GM12873 (cell line): Measurements from ENCODE around the gene TNFSF13.

Source experiments
- TF ChIP-seq, protein P1 (sequence below): IDR thresholded peaks from 2 replicates; pipeline ENCODE4 v1.5.1; 2012; ENCODE audit warnings: low read depth, mild to moderate bottlenecking, moderate library complexity, low read length, control low read depth; ENCODE audit not compliant: insufficient read depth; ENCODE audit errors: missing control alignments

The TNFSF13 gene

DNA sequence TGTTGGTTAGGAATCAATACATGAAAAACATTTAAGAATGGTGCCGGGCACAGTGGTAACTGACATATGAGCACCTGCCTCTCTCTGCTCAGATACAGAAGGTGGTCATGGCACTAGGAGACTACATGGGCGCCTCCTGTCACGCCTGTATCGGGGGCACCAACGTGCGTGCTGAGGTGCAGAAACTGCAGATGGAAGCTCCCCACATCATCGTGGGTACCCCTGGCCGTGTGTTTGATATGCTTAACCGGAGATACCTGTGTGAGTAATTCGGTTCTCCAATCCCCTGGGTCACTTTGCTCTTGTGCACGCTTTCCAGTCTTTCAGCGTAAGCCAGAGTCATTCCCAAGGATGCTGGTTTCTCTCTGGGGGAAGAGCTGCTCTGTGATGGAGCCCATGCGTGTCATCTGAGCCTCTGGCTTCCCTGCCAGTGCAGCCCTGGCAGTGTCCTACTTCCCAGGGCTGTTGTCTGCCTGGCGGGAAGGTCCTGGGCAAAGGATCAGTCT lies 17.9 kb downstream of the TNFSF13 start:
- TF ChIP-seq, protein P1, sequence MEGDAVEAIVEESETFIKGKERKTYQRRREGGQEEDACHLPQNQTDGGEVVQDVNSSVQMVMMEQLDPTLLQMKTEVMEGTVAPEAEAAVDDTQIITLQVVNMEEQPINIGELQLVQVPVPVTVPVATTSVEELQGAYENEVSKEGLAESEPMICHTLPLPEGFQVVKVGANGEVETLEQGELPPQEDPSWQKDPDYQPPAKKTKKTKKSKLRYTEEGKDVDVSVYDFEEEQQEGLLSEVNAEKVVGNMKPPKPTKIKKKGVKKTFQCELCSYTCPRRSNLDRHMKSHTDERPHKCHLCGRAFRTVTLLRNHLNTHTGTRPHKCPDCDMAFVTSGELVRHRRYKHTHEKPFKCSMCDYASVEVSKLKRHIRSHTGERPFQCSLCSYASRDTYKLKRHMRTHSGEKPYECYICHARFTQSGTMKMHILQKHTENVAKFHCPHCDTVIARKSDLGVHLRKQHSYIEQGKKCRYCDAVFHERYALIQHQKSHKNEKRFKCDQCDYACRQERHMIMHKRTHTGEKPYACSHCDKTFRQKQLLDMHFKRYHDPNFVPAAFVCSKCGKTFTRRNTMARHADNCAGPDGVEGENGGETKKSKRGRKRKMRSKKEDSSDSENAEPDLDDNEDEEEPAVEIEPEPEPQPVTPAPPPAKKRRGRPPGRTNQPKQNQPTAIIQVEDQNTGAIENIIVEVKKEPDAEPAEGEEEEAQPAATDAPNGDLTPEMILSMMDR: no peak

DNA sequence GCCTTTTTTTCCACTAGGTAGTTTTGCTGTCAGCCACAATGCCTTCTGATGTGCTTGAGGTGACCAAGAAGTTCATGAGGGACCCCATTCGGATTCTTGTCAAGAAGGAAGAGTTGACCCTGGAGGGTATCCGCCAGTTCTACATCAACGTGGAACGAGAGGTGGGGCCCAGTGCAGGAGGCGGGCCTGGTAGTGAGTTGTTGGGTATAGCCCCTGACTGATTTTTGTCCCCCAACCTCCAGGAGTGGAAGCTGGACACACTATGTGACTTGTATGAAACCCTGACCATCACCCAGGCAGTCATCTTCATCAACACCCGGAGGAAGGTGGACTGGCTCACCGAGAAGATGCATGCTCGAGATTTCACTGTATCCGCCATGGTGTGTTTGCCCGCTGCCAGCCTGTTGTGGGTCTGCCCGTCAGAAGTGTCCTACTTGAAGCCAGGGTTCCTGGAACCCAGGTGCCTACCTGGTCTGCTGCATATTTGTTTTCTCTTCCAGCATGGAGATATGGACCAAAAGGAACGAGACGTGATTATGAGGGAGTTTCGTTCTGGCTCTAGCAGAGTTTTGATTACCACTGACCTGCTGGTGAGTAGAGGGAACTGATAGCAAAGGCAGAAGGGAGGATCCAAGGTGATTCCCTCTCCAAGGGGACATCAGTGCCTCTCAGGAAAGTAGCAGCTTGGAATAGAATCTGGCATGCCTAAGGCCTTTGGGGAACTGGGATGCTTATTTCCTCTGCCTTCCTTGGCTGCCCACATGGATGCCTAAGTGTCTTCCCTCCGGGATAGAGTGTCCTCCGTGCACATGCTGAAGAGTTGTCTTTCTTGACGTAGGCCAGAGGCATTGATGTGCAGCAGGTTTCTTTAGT lies 19.0 kb downstream of the TNFSF13 start:
- TF ChIP-seq, protein P1: no peak

DNA sequence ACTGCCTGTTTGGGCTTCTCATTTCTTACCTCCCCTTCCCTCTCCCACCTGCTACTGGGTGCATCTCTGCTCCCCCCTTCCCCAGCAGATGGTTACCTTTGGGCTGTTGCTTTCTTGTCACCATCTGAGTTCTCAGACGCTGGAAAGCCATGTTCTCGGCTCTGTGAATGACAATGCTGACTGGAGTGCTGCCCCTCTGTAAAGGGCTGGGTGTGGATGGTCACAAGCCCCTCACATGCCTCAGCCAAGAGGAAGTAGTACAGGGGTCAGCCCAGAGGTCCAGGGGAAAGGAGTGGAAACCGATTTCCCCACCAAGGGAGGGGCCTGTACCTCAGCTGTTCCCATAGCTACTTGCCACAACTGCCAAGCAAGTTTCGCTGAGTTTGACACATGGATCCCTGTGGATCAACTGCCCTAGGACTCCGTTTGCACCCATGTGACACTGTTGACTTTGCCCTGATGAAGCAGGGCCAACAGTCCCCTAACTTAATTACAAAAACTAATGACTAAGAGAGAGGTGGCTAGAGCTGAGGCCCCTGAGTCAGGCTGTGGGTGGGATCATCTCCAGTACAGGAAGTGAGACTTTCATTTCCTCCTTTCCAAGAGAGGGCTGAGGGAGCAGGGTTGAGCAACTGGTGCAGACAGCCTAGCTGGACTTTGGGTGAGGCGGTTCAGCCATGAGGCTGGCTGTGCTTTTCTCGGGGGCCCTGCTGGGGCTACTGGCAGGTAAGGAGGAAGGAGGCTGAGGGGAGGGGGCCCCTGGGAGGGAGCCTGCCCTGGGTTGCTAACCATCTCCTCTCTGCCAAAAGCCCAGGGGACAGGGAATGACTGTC lies 20.7 kb downstream of the TNFSF13 start, which contains the start of gene CD68:
TSS of gene CD68 (plus strand) at position 638 of the 833 bp plus-strand sequence. CDS start at position 678, 40 bp downstream.
- TF ChIP-seq, protein P1: no peak

DNA sequence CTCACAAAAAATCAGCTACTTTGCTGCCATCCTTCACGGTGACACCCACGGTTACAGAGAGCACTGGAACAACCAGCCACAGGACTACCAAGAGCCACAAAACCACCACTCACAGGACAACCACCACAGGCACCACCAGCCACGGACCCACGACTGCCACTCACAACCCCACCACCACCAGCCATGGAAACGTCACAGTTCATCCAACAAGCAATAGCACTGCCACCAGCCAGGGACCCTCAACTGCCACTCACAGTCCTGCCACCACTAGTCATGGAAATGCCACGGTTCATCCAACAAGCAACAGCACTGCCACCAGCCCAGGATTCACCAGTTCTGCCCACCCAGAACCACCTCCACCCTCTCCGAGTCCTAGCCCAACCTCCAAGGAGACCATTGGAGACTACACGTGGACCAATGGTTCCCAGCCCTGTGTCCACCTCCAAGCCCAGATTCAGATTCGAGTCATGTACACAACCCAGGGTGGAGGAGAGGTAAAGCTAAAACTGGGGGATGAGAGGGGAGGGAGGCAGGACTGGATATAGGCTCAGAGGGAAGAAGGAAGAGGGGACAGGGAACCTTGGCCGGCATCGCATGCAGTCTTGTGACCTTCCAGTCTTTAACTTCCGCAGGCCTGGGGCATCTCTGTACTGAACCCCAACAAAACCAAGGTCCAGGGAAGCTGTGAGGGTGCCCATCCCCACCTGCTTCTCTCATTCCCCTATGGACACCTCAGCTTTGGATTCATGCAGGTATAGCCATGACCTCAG lies 21.5 kb downstream of the TNFSF13 start:
- TF ChIP-seq, protein P1: no peak

DNA sequence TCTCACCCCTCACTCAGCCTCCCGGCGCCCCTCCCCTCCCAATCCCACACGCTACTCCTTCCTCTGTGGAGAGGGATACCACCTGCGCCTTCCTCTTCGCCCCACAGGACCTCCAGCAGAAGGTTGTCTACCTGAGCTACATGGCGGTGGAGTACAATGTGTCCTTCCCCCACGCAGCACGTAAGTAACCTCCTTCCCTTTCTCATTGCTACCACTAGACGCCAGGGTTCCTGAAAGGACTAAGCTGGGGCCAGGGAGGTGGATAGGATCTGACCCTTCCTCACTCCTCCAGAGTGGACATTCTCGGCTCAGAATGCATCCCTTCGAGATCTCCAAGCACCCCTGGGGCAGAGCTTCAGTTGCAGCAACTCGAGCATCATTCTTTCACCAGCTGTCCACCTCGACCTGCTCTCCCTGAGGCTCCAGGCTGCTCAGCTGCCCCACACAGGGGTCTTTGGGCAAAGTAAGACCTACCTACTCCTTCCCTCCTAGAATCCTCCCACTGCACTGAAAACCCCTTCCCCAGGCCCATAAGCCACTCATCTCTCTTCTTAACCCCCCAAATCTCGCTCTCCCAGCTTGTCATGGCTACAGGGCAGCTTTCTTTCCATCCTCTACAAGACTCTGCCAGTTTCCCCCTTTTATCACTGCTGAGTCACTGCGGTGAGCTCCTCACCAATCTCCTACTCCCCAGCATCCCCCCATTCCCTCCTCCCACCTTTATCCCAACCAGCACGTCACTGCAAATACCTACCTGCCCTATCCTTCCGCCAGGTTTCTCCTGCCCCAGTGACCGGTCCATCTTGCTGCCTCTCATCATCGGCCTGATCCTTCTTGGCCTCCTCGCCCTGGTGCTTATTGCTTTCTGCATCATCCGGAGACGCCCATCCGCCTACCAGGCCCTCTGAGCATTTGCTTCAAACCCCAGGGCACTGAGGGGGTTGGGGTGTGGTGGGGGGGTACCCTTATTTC lies 22.3 kb downstream of the TNFSF13 start:
- TF ChIP-seq, protein P1: no peak
